Prostate gland (tissue), 2 donors: ENCODE results near the gene PID1. TPM values are rescaled to one million over a fixed set of nuclear protein-coding genes. Genes with fewer than 3 reads are reported as not detected.
A peak's percentile ranks its signal among the peaks of the same experiment; 100 is the strongest.

ENCODE experiments used
- DNase-seq: peaks from one replicate; pipeline ENCODE4 v3.0.0-alpha.2; 2019; ENCODE audit warnings: low spot score
- H3K27ac ChIP-seq, 2 donors: fragments of 200-600 bp; sonication (generic); 2 replicates each; pipeline ENCODE4 v1.5.1; 2017 to 2019
- H3K27me3 ChIP-seq: fragments of 200-600 bp; sonication (generic); replicated peaks from 2 replicates; pipeline ENCODE4 v1.5.1; 2019; ENCODE audit not compliant: insufficient read depth
- H3K36me3 ChIP-seq, 2 donors: fragments of 200-600 bp; sonication (generic); 1 replicate in 1 of 2; 2 replicates in 1 of 2; pipeline versions ENCODE4 v1.5.1 to v1.8.1; 2017 to 2019
- H3K4me1 ChIP-seq: fragments of 200-600 bp; sonication (generic); replicated peaks from 2 replicates; pipeline ENCODE4 v1.5.1; 2019
- H3K4me3 ChIP-seq, 2 donors: fragments of 200-600 bp; sonication (generic); 2 replicates each; pipeline ENCODE4 v1.5.1; 2017 to 2019
- H3K9me3 ChIP-seq: fragments of 200-600 bp; sonication (generic); 2 replicates; pipeline ENCODE4 v1.5.1; 2017
- POLR2A ChIP-seq: fragments of 450-650 bp; IDR thresholded peaks from one replicate; pipeline ENCODE4 v1.6.1; 2016; ENCODE audit warnings: antibody characterized with exemption, mild to moderate bottlenecking
- POLR2AphosphoS5 ChIP-seq: sonication (generic); formaldehyde crosslinking; IDR thresholded peaks from one replicate; pipeline ENCODE4 v1.6.1; 2017; ENCODE audit warnings: antibody characterized with exemption
- WGBS: methylation state at CpG from one replicate; pipeline ENCODE4 v1.1.5; 2018; 5-methylcytosine and 5-hydroxymethylcytosine counted together
- intact Hi-C: fragments of 100-400 bp; cut with DNase I; formaldehyde crosslinking; loops from one replicate; pipeline ENCODE4 v1.14.2; 2022
- total RNA-seq, 2 donors: library from RNA; depleted of rRNA; stranded (reverse); fragments of >200 nt; gene quantifications; one replicate each; pipeline ENCODE4 v1.1.0, GENCODE V29; 2016
- TF ChIP-seq, protein P1 (sequence below), 4 experiments: fragments of 200-600 bp in 2 of 4; fragments of 450-650 bp in 2 of 4; sonication (generic) in 2 of 4; IDR thresholded peaks; 1 replicate in 3 of 4; 2 replicates in 1 of 4; pipeline ENCODE4 v1.5.1; 2016 to 2019; ENCODE audit warnings: antibody characterized with exemption in 4 of 4, mild to moderate bottlenecking in 2 of 4, moderate library complexity in 2 of 4

PID1 gene
- total RNA-seq, 2 donors from 2014 or later, result 14.0 to 21.0 TPM

- Histone ChIP-seq H3K36me3 (no peaks in the 10 kb centered on the region), H3K27me3 (no peaks in the 10 kb centered on the region), H3K27ac (no peak overlapping the region), H3K4me1 (no peaks in the 10 kb centered on the region), H3K9me3 (no peaks in the 10 kb centered on the region), H3K4me3 (no peak overlapping the region)
- intact Hi-C loops, result no loop called here
- no peak for DNase-seq
- WGBS, result 65% methylated on average over 4 of the region's 4 CpGs
- TF ChIP-seq, protein P1, sequence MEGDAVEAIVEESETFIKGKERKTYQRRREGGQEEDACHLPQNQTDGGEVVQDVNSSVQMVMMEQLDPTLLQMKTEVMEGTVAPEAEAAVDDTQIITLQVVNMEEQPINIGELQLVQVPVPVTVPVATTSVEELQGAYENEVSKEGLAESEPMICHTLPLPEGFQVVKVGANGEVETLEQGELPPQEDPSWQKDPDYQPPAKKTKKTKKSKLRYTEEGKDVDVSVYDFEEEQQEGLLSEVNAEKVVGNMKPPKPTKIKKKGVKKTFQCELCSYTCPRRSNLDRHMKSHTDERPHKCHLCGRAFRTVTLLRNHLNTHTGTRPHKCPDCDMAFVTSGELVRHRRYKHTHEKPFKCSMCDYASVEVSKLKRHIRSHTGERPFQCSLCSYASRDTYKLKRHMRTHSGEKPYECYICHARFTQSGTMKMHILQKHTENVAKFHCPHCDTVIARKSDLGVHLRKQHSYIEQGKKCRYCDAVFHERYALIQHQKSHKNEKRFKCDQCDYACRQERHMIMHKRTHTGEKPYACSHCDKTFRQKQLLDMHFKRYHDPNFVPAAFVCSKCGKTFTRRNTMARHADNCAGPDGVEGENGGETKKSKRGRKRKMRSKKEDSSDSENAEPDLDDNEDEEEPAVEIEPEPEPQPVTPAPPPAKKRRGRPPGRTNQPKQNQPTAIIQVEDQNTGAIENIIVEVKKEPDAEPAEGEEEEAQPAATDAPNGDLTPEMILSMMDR (IDR thresholded peaks at IDR 0.05), result no peak
- no peak for TF ChIP-seq POLR2A
- no peak for TF ChIP-seq POLR2AphosphoS5
Observed at GRCh38 chr2:229118336-229118735, 152.8 kb downstream of the PID1 start.

GRCh38 chr2:229111744-229112143 lies 159.3 kb downstream of the PID1 start:
- DNase-seq, result no peak
- Histone ChIP-seq H3K9me3 (no peaks in the 10 kb centered on the region), H3K4me3 (no peak overlapping the region), H3K27ac (no peak overlapping the region), H3K4me1 (no peaks in the 10 kb centered on the region), H3K36me3 (no peaks in the 10 kb centered on the region), H3K27me3 (no peaks in the 10 kb centered on the region)
- intact Hi-C loops, result no loop called here
- TF ChIP-seq POLR2A (no peak), POLR2AphosphoS5 (no peak)
- TF ChIP-seq, protein P1 (IDR thresholded peaks at IDR 0.05), result no peak
- 61% methylated on average over 5 of the region's 5 CpGs for WGBS

- Histone ChIP-seq H3K27me3 (no peaks in the 10 kb centered on the region), H3K4me1 (peaks cover 2% of the 10 kb centered on the region), H3K36me3 (no peaks in the 10 kb centered on the region), H3K9me3 (no peaks in the 10 kb centered on the region), H3K4me3 (no peak overlapping the region), H3K27ac (no peak overlapping the region)
- TF ChIP-seq POLR2A, result no peak
- TF ChIP-seq POLR2AphosphoS5, result no peak
- TF ChIP-seq, protein P1 (IDR thresholded peaks at IDR 0.05), result no peak
- intact Hi-C loops, result no loop called here
- WGBS, result 87% methylated on average over 7 of the region's 7 CpGs
- no peak for DNase-seq
Observed at GRCh38 chr2:229109195-229109594, 161.9 kb downstream of the PID1 start.

DNA sequence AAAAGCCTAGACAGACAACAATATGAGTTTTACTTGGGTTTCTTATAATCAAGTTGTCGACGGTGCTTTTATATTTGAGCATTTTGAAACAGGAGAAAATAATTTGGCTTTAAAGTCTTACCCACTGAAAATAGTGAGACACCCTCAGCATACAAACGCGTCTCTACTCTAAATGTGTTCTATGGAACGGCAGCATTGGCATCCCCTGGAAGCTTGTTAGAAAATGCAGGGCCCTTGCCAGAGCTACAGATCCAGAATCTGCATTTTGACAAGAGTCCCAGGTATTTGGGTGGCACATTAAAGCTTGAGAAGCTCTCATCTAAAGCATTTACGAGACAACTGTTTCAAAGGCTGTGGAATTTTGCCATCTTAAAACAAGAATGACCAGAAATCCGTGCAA lies 163.5 kb downstream of the PID1 start:
- WGBS, result 34% methylated on average over 7 of the region's 7 CpGs

DNA sequence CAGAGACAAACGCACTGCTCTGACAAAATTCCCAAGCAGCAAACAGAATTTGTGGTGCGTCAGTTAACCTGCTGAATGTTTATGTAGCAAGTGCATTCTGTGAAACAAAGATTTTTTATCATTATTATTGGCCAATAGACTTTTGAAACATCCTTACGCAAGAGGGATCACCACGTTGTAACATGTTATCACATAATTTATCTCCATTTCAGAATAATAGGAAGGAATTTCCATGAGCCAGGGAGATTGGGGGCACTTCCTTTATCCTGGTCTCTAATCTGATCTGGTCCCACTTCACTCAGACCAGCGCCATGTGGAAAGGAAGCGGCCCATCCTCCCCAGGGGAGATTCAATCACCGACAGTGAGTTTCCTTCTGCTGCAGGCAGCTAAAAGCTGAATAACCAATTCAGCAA lies 166.1 kb downstream of the PID1 start:
- no peaks in the 10 kb centered on the region for H3K36me3 ChIP-seq
- H3K27ac ChIP-seq, result no peak overlapping the region
- H3K27me3 ChIP-seq, result no peaks in the 10 kb centered on the region
- WGBS, result 36% methylated on average over 7 of the region's 7 CpGs
- peak; percentile 21 for TF ChIP-seq POLR2AphosphoS5
- TF ChIP-seq POLR2A, result no peak
- DNase-seq, result no peak
- H3K4me3 ChIP-seq, result no peak overlapping the region
- H3K9me3 ChIP-seq, result no peaks in the 10 kb centered on the region
- intact Hi-C loops, result no loop called here
- peaks cover 2% of the 10 kb centered on the region for H3K4me1 ChIP-seq

More for the DNA sequence above, 163.5 kb downstream of the PID1 start:
- no peak overlapping the region for H3K4me3 ChIP-seq
- peak; percentile 24 for DNase-seq
- H3K9me3 ChIP-seq, result no peaks in the 10 kb centered on the region
- TF ChIP-seq POLR2AphosphoS5 (no peak), POLR2A (no peak)
- TF ChIP-seq, protein P1 (IDR thresholded peaks at IDR 0.05), result no peak
- no peak overlapping the region for H3K27ac ChIP-seq
- peaks cover 2% of the 10 kb centered on the region for H3K4me1 ChIP-seq
- H3K27me3 ChIP-seq, result no peaks in the 10 kb centered on the region
- intact Hi-C loops, result no loop called here
- no peaks in the 10 kb centered on the region for H3K36me3 ChIP-seq
